AG04450 (cell line): ENCODE data around the gene CDH10. TPM values are rescaled to one million over a fixed set of nuclear protein-coding genes. Genes with fewer than 3 reads are reported as not detected.

Experiments used
- CTCF ChIA-PET: fragments of 300-600, 350-600 bp; formaldehyde crosslinking; extraction: SDS; loops from one replicate; lab custom pipeline; 2022; ENCODE audit warnings: antibody characterized with exemption, inconsistent platforms; lab: Charles Lee
- POLR2A ChIA-PET: fragments of 350-600 bp; formaldehyde crosslinking; extraction: SDS; loops from one replicate; lab custom pipeline; 2021; ENCODE audit warnings: antibody characterized with exemption, inconsistent platforms; lab: Yijun Ruan, JAX
- DNase-seq: peaks from one replicate; pipeline ENCODE4 v3.0.0-alpha.2; 2011; ENCODE audit warnings: low read depth, low spot score
- H3K27ac ChIP-seq: one replicate; pipeline ENCODE4 v1.5.1; 2012; ENCODE audit warnings: low read depth, low read length, control low read depth
- H3K27me3 ChIP-seq: one replicate; pipeline ENCODE4 v1.6.0; 2012; ENCODE audit warnings: low read length; ENCODE audit not compliant: control insufficient read depth, insufficient read depth
- H3K4me3 ChIP-seq: 2 replicates; pipeline ENCODE4 v1.5.1; 2011; ENCODE audit warnings: mild to moderate bottlenecking, low read depth, low read length, control low read depth
- H3K9me3 ChIP-seq: 2 replicates; pipeline ENCODE4 v1.5.1; 2012; ENCODE audit warnings: low read length; ENCODE audit not compliant: control insufficient read depth, insufficient read depth
- polyA plus RNA-seq: library from polyadenylated mRNA; depleted of rRNA; stranded (reverse); fragments of >200 nt; gene quantifications from 2 replicates; pipeline ENCODE4 v1.2.3, GENCODE V29; 2011
- TF ChIP-seq, protein P1 (sequence below): IDR thresholded peaks from 2 replicates; pipeline ENCODE4 v1.5.1; 2011; ENCODE audit warnings: low read depth, low read length, control low read depth, inconsistent platforms

CDH10 gene
- polyA plus RNA-seq, 1 experiment = not detected

DNA sequence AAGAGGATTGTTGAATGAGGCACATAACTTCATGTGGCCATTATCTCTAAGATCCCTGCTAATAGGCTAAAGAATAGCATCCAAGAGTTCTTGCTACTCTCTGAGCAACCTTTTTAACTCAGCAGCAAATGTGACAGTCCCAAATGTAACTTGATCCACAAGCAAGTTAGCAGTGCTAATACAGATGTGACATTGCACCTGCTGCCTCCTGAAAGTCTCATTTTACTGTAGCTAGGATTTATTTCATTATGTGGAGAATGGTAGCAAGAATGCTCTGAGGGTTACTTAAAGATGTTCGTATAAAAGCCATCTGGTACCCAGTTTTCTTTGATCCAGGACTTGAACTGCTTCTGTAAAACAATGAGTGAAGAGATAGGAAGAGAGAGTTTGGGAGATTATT lies 45.8 kb downstream of the CDH10 start:
- CTCF ChIA-PET = no interaction called here
- Histone ChIP-seq H3K27me3 (no peaks in the 10 kb centered on the region), H3K4me3 (no peak overlapping the region), H3K9me3 (peaks cover under 1% of the 10 kb centered on the region; the same call in 1 of the 2 replicates), H3K27ac (no peak overlapping the region)
- DNase-seq = no peak
- TF ChIP-seq, protein P1, sequence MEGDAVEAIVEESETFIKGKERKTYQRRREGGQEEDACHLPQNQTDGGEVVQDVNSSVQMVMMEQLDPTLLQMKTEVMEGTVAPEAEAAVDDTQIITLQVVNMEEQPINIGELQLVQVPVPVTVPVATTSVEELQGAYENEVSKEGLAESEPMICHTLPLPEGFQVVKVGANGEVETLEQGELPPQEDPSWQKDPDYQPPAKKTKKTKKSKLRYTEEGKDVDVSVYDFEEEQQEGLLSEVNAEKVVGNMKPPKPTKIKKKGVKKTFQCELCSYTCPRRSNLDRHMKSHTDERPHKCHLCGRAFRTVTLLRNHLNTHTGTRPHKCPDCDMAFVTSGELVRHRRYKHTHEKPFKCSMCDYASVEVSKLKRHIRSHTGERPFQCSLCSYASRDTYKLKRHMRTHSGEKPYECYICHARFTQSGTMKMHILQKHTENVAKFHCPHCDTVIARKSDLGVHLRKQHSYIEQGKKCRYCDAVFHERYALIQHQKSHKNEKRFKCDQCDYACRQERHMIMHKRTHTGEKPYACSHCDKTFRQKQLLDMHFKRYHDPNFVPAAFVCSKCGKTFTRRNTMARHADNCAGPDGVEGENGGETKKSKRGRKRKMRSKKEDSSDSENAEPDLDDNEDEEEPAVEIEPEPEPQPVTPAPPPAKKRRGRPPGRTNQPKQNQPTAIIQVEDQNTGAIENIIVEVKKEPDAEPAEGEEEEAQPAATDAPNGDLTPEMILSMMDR = no peak
- POLR2A ChIA-PET = no interaction called here

DNA sequence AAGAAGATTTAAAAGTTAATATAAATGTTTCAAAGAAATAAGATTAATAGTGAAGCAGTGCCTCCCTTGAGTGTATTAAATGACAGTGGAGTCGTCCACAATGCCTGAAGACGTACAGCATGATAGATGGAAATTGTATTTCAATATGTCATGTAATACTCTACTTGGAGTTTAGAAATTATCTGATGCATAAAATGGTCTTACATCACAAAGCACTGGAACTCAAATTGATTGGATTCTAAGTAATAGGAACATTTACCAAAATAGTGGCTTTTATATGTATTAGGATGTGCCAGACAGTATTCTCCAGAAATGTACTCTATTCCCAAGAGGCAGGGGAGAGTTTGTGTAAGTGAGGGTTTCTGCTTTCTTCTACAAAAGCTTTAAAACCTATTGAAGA lies 49.4 kb downstream of the CDH10 start:
- ChIA-PET POLR2A (no interaction called here), CTCF (no interaction called here)
- Histone ChIP-seq H3K9me3 (no peaks in the 10 kb centered on the region; the same call in 1 of the 2 replicates), H3K27ac (no peak overlapping the region), H3K4me3 (no peak overlapping the region), H3K27me3 (no peaks in the 10 kb centered on the region)
- DNase-seq = no peak
- TF ChIP-seq, protein P1 = no peak

DNA sequence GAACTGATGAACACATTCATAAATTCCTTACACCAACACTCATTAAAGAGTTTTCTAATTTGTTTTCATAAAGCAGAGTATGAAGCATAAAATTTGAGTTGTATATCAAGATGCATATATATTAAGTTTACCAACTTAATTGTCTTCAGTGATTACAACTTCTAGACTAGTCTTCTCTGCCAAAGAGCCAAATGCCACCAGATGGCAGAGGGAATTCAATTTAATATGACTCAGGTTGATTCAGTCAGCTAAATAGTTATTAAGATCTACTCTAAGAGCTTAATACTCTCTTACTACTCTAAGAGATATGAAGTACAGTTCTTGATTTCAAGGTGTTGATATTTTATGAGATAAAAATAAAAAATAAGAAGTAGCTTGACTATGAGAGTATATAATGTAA lies 53.4 kb downstream of the CDH10 start:
- H3K9me3 ChIP-seq = peaks cover 4% of the 10 kb centered on the region; the same call in 1 of the 2 replicates
- H3K4me3 ChIP-seq = no peak overlapping the region
- H3K27ac ChIP-seq = no peak overlapping the region
- ChIA-PET CTCF (no interaction called here), POLR2A (no interaction called here)
- TF ChIP-seq, protein P1 = no peak
- no peak for DNase-seq
- no peaks in the 10 kb centered on the region for H3K27me3 ChIP-seq

DNA sequence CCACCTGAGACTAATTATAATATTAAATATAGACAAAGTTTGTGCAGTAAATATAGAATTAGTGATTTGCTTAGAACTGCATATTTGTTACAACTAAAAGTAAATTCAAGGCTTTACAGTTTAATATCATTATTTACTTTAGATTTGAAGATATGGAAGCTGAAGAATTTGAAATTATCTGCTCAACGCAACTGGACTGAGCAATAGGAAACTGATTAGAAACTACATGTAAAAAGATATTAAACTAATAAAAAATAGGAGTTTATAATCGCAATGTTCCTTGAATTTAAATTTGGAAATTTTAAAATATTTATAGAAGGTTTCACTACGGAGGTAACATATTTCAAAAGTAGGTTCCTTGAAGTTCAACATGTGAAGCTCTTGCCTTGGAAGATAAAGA lies 55.2 kb downstream of the CDH10 start:
- Histone ChIP-seq H3K4me3 (no peak overlapping the region), H3K9me3 (peaks cover 14% of the 10 kb centered on the region), H3K27me3 (no peaks in the 10 kb centered on the region), H3K27ac (no peak overlapping the region)
- POLR2A ChIA-PET = no interaction called here
- TF ChIP-seq, protein P1 = no peak
- CTCF ChIA-PET = no interaction called here
- DNase-seq = no peak

DNA sequence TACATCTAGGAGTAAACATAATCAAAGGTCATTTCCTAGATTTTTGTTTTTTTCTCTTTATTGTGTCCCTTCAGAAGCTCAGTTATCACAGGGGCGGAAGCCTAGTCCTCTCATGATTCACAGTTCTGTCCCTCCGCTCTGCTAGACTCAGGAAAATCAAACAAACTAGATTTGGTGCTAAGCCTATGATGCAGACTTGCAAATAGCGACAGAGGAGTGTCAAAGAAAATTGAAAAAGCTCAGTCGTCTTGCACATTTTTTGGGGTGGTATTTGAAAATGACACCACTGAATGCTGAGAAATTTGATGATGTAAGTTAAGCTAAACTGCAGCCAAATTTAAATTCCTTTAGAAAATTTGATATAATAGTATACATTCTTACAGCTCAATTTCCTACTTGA lies 59.0 kb downstream of the CDH10 start:
- CTCF ChIA-PET = no interaction called here
- no peak for DNase-seq
- Histone ChIP-seq H3K27ac (no peak overlapping the region), H3K27me3 (no peaks in the 10 kb centered on the region), H3K9me3 (peaks cover 19% of the 10 kb centered on the region), H3K4me3 (no peak overlapping the region)
- POLR2A ChIA-PET = no interaction called here
- TF ChIP-seq, protein P1 = no peak
